Activated T-cell treated with anti-CD3 and anti-CD28 coated beads, Interleukin-2, amount 50 U/mL, for 24 hours (primary cell): ENCODE results near the gene COPZ1.

ENCODE experiments used
- DNase-seq: peaks from one replicate; pipeline ENCODE4 v3.0.0-alpha.2; 2020
- H3K27ac Mint-ChIP-seq: 2 replicates; pipeline ENCODE4 v1.8.0; 2020; ENCODE audit warnings: mild to moderate bottlenecking, mixed read lengths
- H3K27me3 Mint-ChIP-seq: 2 replicates; pipeline ENCODE4 v1.8.0; 2020; ENCODE audit warnings: mixed read lengths
- H3K36me3 Mint-ChIP-seq: 2 replicates; pipeline ENCODE4 v1.8.0; 2020; ENCODE audit warnings: low read depth, mixed read lengths
- H3K4me1 Mint-ChIP-seq: 2 replicates; pipeline ENCODE4 v1.8.0; 2020; ENCODE audit warnings: low read depth, mixed read lengths
- H3K4me3 Mint-ChIP-seq: 2 replicates; pipeline ENCODE4 v1.8.0; 2020; ENCODE audit warnings: mild to moderate bottlenecking, moderate library complexity, mixed read lengths
- H3K9me3 Mint-ChIP-seq: 2 replicates; pipeline ENCODE4 v1.8.0; 2020; ENCODE audit warnings: mixed read lengths

COPZ1 gene

GRCh38 chr12:54392485-54393206 lies 67.7 kb downstream of the COPZ1 start:
- Mint-ChIP-seq H3K36me3 (peaks cover 32% of the 10 kb centered on the region), H3K27me3 (no peaks in the 10 kb centered on the region), H3K4me1 (peaks cover 29% of the 10 kb centered on the region), H3K9me3 (no peaks in the 10 kb centered on the region), H3K27ac (no peak overlapping the region), H3K4me3 (no peak overlapping the region)
- no peak for DNase-seq

GRCh38 chr12:54393207-54393609 lies 68.3 kb downstream of the COPZ1 start:
- H3K9me3 Mint-ChIP-seq: no peaks in the 10 kb centered on the region
- H3K27me3 Mint-ChIP-seq: no peaks in the 10 kb centered on the region
- no peak overlapping the region for H3K27ac Mint-ChIP-seq
- H3K4me1 Mint-ChIP-seq: peaks cover 29% of the 10 kb centered on the region
- DNase-seq: no peak
- no peak overlapping the region for H3K4me3 Mint-ChIP-seq
- peaks cover 38% of the 10 kb centered on the region for H3K36me3 Mint-ChIP-seq

- no peaks in the 10 kb centered on the region for H3K27me3 Mint-ChIP-seq
- peak overlapping the region; percentile 52 for H3K27ac Mint-ChIP-seq
- peaks cover 29% of the 10 kb centered on the region for H3K4me1 Mint-ChIP-seq
- H3K36me3 Mint-ChIP-seq: peaks cover 43% of the 10 kb centered on the region
- DNase-seq: no peak
- no peaks in the 10 kb centered on the region for H3K9me3 Mint-ChIP-seq
- H3K4me3 Mint-ChIP-seq: no peak overlapping the region
Observed at GRCh38 chr12:54393743-54394142, 68.8 kb downstream of the COPZ1 start.

- Mint-ChIP-seq H3K9me3 (no peaks in the 10 kb centered on the region), H3K4me3 (no peak overlapping the region), H3K4me1 (peaks cover 29% of the 10 kb centered on the region), H3K27me3 (no peaks in the 10 kb centered on the region), H3K27ac (peak overlapping the region; percentile 2), H3K36me3 (peaks cover 45% of the 10 kb centered on the region)
- peak; percentile 47 for DNase-seq
Observed at GRCh38 chr12:54394281-54394719, 69.4 kb downstream of the COPZ1 start.

- no peak overlapping the region for H3K27ac Mint-ChIP-seq
- peaks cover 50% of the 10 kb centered on the region for H3K36me3 Mint-ChIP-seq
- no peak for DNase-seq
- H3K4me3 Mint-ChIP-seq: no peak overlapping the region
- peaks cover 24% of the 10 kb centered on the region for H3K4me1 Mint-ChIP-seq
- H3K27me3 Mint-ChIP-seq: no peaks in the 10 kb centered on the region
- no peaks in the 10 kb centered on the region for H3K9me3 Mint-ChIP-seq
Observed at GRCh38 chr12:54394986-54395385, 70.1 kb downstream of the COPZ1 start.

- Mint-ChIP-seq H3K4me3 (no peak overlapping the region), H3K27me3 (no peaks in the 10 kb centered on the region), H3K36me3 (peaks cover 54% of the 10 kb centered on the region), H3K4me1 (peaks cover 24% of the 10 kb centered on the region), H3K9me3 (no peaks in the 10 kb centered on the region), H3K27ac (no peak overlapping the region)
- no peak for DNase-seq
Observed at GRCh38 chr12:54395545-54395944, 70.6 kb downstream of the COPZ1 start.

- Mint-ChIP-seq H3K36me3 (peaks cover 69% of the 10 kb centered on the region), H3K27me3 (no peaks in the 10 kb centered on the region), H3K27ac (peak overlapping the region; percentile 11), H3K4me1 (peaks cover 16% of the 10 kb centered on the region), H3K4me3 (no peak overlapping the region), H3K9me3 (no peaks in the 10 kb centered on the region)
- DNase-seq: no peak
Observed at GRCh38 chr12:54397157-54397556, 72.2 kb downstream of the COPZ1 start.

- H3K36me3 Mint-ChIP-seq: peaks cover 79% of the 10 kb centered on the region
Observed at GRCh38 chr12:54398218-54398617, 73.3 kb downstream of the COPZ1 start.

GRCh38 chr12:54398995-54399793 lies 74.3 kb downstream of the COPZ1 start:
- DNase-seq: peak; percentile 94
- peaks cover 89% of the 10 kb centered on the region for H3K36me3 Mint-ChIP-seq
- no peaks in the 10 kb centered on the region for H3K9me3 Mint-ChIP-seq
- no peaks in the 10 kb centered on the region for H3K27me3 Mint-ChIP-seq
- no peak overlapping the region for H3K4me3 Mint-ChIP-seq
- H3K27ac Mint-ChIP-seq: no peak overlapping the region
- H3K4me1 Mint-ChIP-seq: peaks cover 7% of the 10 kb centered on the region

More at GRCh38 chr12:54398218-54398617, 73.3 kb downstream of the COPZ1 start:
- no peak overlapping the region for H3K4me3 Mint-ChIP-seq
- H3K9me3 Mint-ChIP-seq: no peaks in the 10 kb centered on the region
- peaks cover 14% of the 10 kb centered on the region for H3K4me1 Mint-ChIP-seq
- no peak overlapping the region for H3K27ac Mint-ChIP-seq
- no peak for DNase-seq
- no peaks in the 10 kb centered on the region for H3K27me3 Mint-ChIP-seq

GRCh38 chr12:54401119-54401518 lies 76.2 kb downstream of the COPZ1 start:
- no peaks in the 10 kb centered on the region for H3K27me3 Mint-ChIP-seq
- no peak for DNase-seq
- H3K4me1 Mint-ChIP-seq: peaks cover 5% of the 10 kb centered on the region
- no peak overlapping the region for H3K4me3 Mint-ChIP-seq
- H3K36me3 Mint-ChIP-seq: peaks cover 88% of the 10 kb centered on the region
- peak overlapping the region; percentile 42 for H3K27ac Mint-ChIP-seq
- H3K9me3 Mint-ChIP-seq: no peaks in the 10 kb centered on the region
